Rectal smooth muscle tissue (tissue), 1 donor: ENCODE data around the gene CUEDC2.

Experiments
- H3K27ac ChIP-seq: one replicate; pipeline ENCODE4 v1.7.0; 2013; ENCODE audit warnings: low read depth, low read length, inconsistent platforms
- H3K27me3 ChIP-seq: one replicate; pipeline ENCODE4 v1.7.0; 2013; ENCODE audit warnings: low read length; ENCODE audit not compliant: control insufficient read depth, insufficient read depth
- H3K36me3 ChIP-seq: one replicate; pipeline ENCODE4 v1.7.0; 2013; ENCODE audit warnings: low read length; ENCODE audit not compliant: control insufficient read depth, insufficient read depth
- H3K4me1 ChIP-seq: one replicate; pipeline ENCODE4 v1.7.0; 2013; ENCODE audit warnings: low read length; ENCODE audit not compliant: control insufficient read depth, insufficient read depth
- H3K4me3 ChIP-seq: one replicate; pipeline ENCODE4 v1.7.0; 2013; ENCODE audit warnings: low read length
- H3K9ac ChIP-seq: one replicate; pipeline ENCODE4 v1.7.0; 2013; ENCODE audit warnings: low read length

Gene CUEDC2

GRCh38 chr10:102401342-102401654, 31.1 kb downstream of the CUEDC2 start:
- Histone ChIP-seq H3K27ac (peak overlapping the region; percentile 97), H3K9ac (no peak overlapping the region), H3K27me3 (no peaks in the 10 kb centered on the region), H3K4me1 (peaks cover 68% of the 10 kb centered on the region), H3K4me3 (no peak overlapping the region), H3K36me3 (peaks cover 16% of the 10 kb centered on the region)

- peaks cover 16% of the 10 kb centered on the region for H3K36me3 ChIP-seq
- H3K4me3 ChIP-seq: no peak overlapping the region
- no peak overlapping the region for H3K9ac ChIP-seq
- no peaks in the 10 kb centered on the region for H3K27me3 ChIP-seq
- H3K27ac ChIP-seq: peak overlapping the region; percentile 97
- peaks cover 64% of the 10 kb centered on the region for H3K4me1 ChIP-seq
Measured at GRCh38 chr10:102400598-102401341, 31.6 kb downstream of the CUEDC2 start.

- Histone ChIP-seq H3K4me3 (no peak overlapping the region), H3K27ac (peak overlapping the region; percentile 97), H3K4me1 (peaks cover 57% of the 10 kb centered on the region), H3K27me3 (no peaks in the 10 kb centered on the region), H3K9ac (no peak overlapping the region), H3K36me3 (peaks cover 16% of the 10 kb centered on the region)
Measured at GRCh38 chr10:102400076-102400475, 32.3 kb downstream of the CUEDC2 start.

DNA sequence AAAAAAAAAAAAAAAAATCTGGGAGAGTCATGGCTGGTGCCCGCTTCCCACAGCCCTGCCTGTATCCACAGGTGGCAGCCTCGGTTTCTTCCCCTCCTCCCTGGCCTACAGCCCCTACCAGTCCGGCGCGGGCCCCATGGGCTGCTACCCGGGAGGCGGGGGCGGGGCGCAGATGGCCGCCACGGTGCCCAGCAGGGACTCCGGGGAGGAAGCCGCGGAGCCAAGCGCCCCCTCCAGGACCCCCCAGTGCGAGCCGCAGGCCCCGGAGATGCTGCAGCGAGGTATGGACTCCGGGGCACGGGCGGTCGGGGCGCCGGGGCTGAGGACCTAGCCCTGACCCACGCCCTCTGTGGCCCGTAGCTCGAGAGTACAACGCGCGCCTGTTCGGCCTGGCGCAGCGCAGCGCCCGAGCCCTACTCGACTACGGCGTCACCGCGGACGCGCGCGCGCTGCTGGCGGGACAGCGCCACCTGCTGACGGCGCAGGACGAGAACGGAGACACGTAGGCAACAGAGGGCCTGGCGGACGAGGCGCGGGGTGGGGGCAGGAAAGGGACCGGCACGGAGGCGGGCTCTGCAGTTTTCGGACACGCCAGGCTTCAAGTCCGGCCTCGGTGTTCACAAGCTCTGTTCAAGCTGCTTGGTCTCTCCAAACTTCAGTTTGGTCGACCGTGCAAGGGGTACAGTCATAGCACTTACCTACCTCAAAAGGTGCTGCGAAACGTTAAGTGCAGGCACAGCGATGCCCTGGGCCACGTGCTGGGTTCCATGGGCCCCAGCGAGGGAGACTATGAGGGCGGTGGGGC, 33.0 kb downstream of the CUEDC2 start:
- Histone ChIP-seq H3K36me3 (peaks cover 16% of the 10 kb centered on the region), H3K27ac (peak overlapping the region; percentile 97), H3K9ac (no peak overlapping the region), H3K4me1 (peaks cover 52% of the 10 kb centered on the region), H3K27me3 (no peaks in the 10 kb centered on the region), H3K4me3 (peak overlapping the region; percentile 42)

DNA sequence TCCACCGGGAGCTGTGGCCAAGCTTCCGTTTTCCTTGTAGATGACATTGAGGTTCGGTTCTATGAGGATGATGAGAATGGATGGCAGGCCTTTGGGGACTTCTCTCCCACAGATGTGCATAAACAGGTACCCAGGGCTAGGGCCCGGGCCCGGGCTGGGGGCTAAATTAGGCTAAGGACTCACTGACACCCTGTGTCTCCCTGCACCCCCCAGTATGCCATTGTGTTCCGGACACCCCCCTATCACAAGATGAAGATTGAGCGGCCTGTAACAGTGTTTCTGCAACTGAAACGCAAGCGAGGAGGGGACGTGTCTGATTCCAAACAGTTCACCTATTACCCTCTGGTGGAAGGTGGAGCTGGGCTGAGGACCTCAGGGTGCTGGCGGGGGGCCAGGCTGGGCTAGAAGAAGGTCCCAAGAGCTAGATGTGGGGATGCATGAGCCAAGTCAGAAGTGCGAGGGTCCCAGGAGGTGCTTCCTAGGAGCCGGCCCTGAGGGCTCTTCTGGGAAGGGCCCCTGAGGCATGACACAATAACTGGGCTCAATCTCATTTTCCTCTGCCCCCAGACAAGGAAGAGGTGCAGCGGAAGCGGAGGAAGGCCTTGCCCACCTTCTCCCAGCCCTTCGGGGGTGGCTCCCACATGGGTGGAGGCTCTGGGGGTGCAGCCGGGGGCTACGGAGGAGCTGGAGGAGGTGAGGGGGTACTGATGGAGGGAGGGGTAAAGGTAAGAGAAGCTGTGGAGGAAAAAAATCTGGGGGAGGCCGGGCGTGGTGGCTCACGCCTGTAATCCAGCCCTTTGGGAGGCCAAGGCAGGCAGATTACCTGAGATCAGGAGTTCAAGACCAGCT, 34.0 kb downstream of the CUEDC2 start:
- H3K27ac ChIP-seq: peak overlapping the region; percentile 97
- H3K36me3 ChIP-seq: peaks cover 16% of the 10 kb centered on the region
- no peak overlapping the region for H3K4me3 ChIP-seq
- no peaks in the 10 kb centered on the region for H3K27me3 ChIP-seq
- no peak overlapping the region for H3K9ac ChIP-seq
- H3K4me1 ChIP-seq: peaks cover 46% of the 10 kb centered on the region

DNA sequence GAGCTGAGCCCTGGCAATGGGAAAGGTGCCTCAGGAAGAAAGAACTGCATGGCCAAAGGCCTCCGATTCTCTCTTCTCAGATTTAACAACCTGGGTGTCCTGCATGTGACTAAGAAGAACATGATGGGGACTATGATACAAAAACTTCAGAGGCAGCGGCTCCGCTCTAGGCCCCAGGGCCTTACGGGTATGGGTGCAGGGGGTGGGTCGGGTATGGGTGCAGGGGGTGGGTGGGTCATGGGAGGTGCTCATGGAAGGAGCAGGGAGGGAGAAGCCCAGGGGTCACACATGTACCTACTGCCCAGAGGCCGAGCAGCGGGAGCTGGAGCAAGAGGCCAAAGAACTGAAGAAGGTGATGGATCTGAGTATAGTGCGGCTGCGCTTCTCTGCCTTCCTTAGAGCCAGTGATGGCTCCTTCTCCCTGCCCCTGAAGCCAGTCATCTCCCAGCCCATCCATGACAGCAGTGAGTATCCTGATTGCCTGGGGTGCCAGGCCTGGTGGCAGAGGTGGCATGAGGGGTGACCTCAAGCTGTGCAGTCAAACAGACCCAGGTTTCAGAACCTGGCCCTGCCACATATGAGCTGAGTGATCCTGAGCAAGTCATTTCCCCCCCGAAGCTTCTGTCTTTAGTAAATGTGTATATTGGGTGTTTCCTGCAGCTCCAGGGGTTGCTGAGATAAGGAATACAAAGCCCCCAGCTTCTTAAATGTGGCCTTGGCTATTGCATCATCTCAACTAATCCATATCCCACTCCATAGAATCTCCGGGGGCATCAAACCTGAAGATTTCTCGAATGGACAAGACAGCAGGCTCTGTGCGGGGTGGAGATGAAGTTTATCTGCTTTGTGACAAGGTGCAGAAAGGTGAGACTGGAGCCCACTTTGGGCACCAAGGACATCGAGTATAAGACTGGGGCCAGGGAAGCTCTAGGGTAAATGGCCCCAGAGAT, 34.9 kb downstream of the CUEDC2 start:
- Histone ChIP-seq H3K4me3 (peak overlapping the region; percentile 90), H3K27ac (peak overlapping the region; percentile 97), H3K9ac (no peak overlapping the region)

DNA sequence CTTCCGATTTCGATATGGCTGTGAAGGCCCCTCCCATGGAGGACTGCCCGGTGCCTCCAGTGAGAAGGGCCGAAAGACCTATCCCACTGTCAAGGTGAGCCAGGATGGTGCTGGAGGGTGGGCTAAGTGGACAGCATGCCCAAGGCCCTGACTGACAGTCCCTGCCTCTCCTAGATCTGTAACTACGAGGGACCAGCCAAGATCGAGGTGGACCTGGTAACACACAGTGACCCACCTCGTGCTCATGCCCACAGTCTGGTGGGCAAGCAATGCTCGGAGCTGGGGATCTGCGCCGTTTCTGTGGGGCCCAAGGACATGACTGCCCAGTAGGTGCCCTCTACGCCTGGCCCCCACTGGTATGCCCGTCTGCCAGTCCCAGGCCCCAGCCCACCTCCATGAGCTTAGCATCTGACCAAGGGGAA, 35.6 kb downstream of the CUEDC2 start:
- Histone ChIP-seq H3K4me3 (peak overlapping the region; percentile 90), H3K27ac (peak overlapping the region; percentile 97), H3K27me3 (no peaks in the 10 kb centered on the region), H3K4me1 (peaks cover 36% of the 10 kb centered on the region), H3K36me3 (peaks cover 13% of the 10 kb centered on the region), H3K9ac (peak overlapping the region; percentile 12)

More for the DNA sequence above, 34.9 kb downstream of the CUEDC2 start:
- peaks cover 16% of the 10 kb centered on the region for H3K36me3 ChIP-seq
- H3K4me1 ChIP-seq: peaks cover 41% of the 10 kb centered on the region
- no peaks in the 10 kb centered on the region for H3K27me3 ChIP-seq

DNA sequence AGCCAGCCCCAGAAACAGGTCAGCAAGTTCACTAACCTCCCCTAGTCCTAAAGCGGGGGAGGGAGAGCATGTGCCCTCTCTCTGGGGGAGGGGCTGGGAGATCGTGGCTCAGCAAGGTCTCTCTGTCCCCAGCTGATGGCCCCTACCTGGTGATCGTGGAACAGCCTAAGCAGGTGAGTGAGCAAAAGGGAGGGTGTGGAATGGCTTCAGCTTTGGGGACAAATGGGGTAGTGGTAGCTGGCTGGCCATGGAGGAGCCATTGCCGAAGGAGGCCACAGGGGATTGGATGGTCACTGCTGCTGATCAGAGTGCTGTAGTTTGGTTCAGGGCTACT, 36.1 kb downstream of the CUEDC2 start:
- Histone ChIP-seq H3K4me1 (peaks cover 32% of the 10 kb centered on the region), H3K27me3 (no peaks in the 10 kb centered on the region), H3K27ac (peak overlapping the region; percentile 97), H3K4me3 (peak overlapping the region; percentile 90), H3K9ac (peak overlapping the region; percentile 12), H3K36me3 (peaks cover 9% of the 10 kb centered on the region)

- H3K4me1 ChIP-seq: peaks cover 32% of the 10 kb centered on the region
- H3K9ac ChIP-seq: peak within 1 kb of the TSS; percentile 63
- H3K27ac ChIP-seq: peak within 1 kb of the TSS; percentile 97
Measured at GRCh38 chr10:102395400-102396316, 36.7 kb downstream of the CUEDC2 start, which contains the start of gene NFKB2. Gene NFKB2 (plus strand): TSS chr10:102395705. CDS start chr10:102395960, 255 bp downstream.

GRCh38 chr10:102394801-102395399, 37.5 kb downstream of the CUEDC2 start:
- H3K9ac ChIP-seq: peak overlapping the region; percentile 63
- no peaks in the 10 kb centered on the region for H3K27me3 ChIP-seq
- H3K27ac ChIP-seq: peak overlapping the region; percentile 97
- peak overlapping the region; percentile 90 for H3K4me3 ChIP-seq
- peaks cover 26% of the 10 kb centered on the region for H3K4me1 ChIP-seq
- peaks cover 3% of the 10 kb centered on the region for H3K36me3 ChIP-seq

More at GRCh38 chr10:102395400-102396316, 36.7 kb downstream of the CUEDC2 start, which contains the start of gene NFKB2:
- H3K4me3 ChIP-seq: peak within 1 kb of the TSS; percentile 90
- H3K36me3 ChIP-seq: peaks cover 4% of the 10 kb centered on the region
- H3K27me3 ChIP-seq: no peaks in the 10 kb centered on the region
